Measurements from ENCODE around the gene COPS3.

DNA sequence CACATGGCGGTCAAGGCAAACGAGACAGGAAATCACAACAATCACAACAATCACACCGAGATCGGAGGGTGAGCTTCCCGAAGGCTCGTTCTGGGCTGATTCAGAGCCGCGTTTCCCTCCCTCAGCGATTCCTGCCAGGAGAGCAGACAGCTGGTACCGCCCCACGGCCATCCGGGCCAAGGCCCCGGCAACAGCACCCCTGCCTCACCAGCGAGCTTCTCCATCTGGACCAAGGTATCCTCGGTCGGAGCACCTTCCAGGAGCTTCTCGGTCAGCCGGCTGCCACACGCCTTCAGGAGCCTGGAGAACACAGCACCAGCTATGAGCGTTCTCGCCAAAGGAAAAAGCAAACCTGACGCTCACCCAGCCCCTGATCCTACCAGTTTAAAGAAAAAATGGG is 59.7 kb downstream of the COPS3 start:
- TF ChIP-seq, protein P1, sequence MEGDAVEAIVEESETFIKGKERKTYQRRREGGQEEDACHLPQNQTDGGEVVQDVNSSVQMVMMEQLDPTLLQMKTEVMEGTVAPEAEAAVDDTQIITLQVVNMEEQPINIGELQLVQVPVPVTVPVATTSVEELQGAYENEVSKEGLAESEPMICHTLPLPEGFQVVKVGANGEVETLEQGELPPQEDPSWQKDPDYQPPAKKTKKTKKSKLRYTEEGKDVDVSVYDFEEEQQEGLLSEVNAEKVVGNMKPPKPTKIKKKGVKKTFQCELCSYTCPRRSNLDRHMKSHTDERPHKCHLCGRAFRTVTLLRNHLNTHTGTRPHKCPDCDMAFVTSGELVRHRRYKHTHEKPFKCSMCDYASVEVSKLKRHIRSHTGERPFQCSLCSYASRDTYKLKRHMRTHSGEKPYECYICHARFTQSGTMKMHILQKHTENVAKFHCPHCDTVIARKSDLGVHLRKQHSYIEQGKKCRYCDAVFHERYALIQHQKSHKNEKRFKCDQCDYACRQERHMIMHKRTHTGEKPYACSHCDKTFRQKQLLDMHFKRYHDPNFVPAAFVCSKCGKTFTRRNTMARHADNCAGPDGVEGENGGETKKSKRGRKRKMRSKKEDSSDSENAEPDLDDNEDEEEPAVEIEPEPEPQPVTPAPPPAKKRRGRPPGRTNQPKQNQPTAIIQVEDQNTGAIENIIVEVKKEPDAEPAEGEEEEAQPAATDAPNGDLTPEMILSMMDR (IDR thresholded peaks at IDR 0.05; ENCODE audit: low read length): no peak
- no peak for TF ChIP-seq EZH2 (optimal IDR thresholded peaks at IDR 0.05; ENCODE audit: low read depth, low read length)
- TF ChIP-seq EZH2phosphoT487 (IDR thresholded peaks at IDR 0.05; ENCODE audit: low read length): no peak
